Neural cell (in vitro differentiated cells): Measurements from ENCODE around the gene GAREM2. TPM values are rescaled to one million over a fixed set of nuclear protein-coding genes. Genes with fewer than 3 reads are reported as not detected.

ENCODE experiments used
- H2AFZ ChIP-seq: fragments of 200-600, 300-800 bp; sonication (generic), shearing (Covaris generic); 2 replicates; pipeline ENCODE4 v1.6.0; 2014; ENCODE audit warnings: low read depth, mild to moderate bottlenecking, antibody characterized with exemption, low read length, moderate library complexity
- H3F3A ChIP-seq: fragments of 200-600 bp; shearing (Covaris generic); 2 replicates; pipeline ENCODE4 v1.6.1; 2016; ENCODE audit warnings: mild to moderate bottlenecking, moderate library complexity, mixed read lengths, antibody characterized with exemption, low read length; ENCODE audit not compliant: insufficient read depth, poor library complexity, severe bottlenecking
- H3K27ac ChIP-seq: fragments of 200-600, 300-800 bp; sonication (generic), shearing (Covaris generic); 2 replicates; pipeline ENCODE4 v1.5.1; 2014; ENCODE audit warnings: mild to moderate bottlenecking, low read length, moderate library complexity
- H3K27me3 ChIP-seq: fragments of 300-800, 200-600 bp; sonication (generic), shearing (Covaris generic); 2 replicates; pipeline ENCODE4 v1.6.0; 2014; ENCODE audit warnings: mild to moderate bottlenecking, low read depth, low read length, moderate library complexity; ENCODE audit not compliant: insufficient read depth
- H3K36me3 ChIP-seq: fragments of 300-800, 200-600 bp; sonication (generic), shearing (Covaris generic); 2 replicates; pipeline ENCODE4 v1.5.1; 2014; ENCODE audit warnings: mild to moderate bottlenecking, antibody characterized with exemption, low read length, moderate library complexity; ENCODE audit not compliant: insufficient read depth
- H3K4me2 ChIP-seq: fragments of 300-800, 200-600 bp; sonication (generic), shearing (Covaris generic); 2 replicates; pipeline ENCODE4 v1.6.0; 2014; ENCODE audit warnings: mild to moderate bottlenecking, low read length
- H3K4me3 ChIP-seq: fragments of 300-800, 200-600 bp; sonication (generic), shearing (Covaris generic); 2 replicates; pipeline ENCODE4 v1.5.1; 2014; ENCODE audit warnings: mild to moderate bottlenecking, low read length, moderate library complexity
- H3K79me2 ChIP-seq: fragments of 200-600 bp; shearing (Covaris generic); replicated peaks from 2 replicates; pipeline ENCODE4 v1.6.0; 2014; ENCODE audit warnings: mild to moderate bottlenecking, low read length, moderate library complexity; ENCODE audit not compliant: insufficient read depth
- H3K9ac ChIP-seq: fragments of 300-800, 200-600 bp; sonication (generic), shearing (Covaris generic); 2 replicates; pipeline ENCODE4 v1.6.1; 2016; ENCODE audit warnings: mild to moderate bottlenecking, low read length, mixed read lengths
- H3K9me2 ChIP-seq: fragments of 200-600 bp; shearing (Covaris generic); 2 replicates; pipeline ENCODE4 v1.6.1; 2016; ENCODE audit warnings: mild to moderate bottlenecking, low read length, mixed read lengths; ENCODE audit not compliant: insufficient read depth
- H3K9me3 ChIP-seq: fragments of 200-600, 300-800 bp; sonication (generic), shearing (Covaris generic); 2 replicates; pipeline ENCODE4 v1.6.1; 2016; ENCODE audit warnings: mild to moderate bottlenecking, mixed run types, low read length, moderate library complexity, mixed read lengths
- H4K20me1 ChIP-seq: fragments of 200-600 bp; shearing (Covaris generic); 2 replicates; pipeline ENCODE4 v1.6.1; 2016; ENCODE audit warnings: mild to moderate bottlenecking, mixed run types; ENCODE audit not compliant: insufficient read depth
- CTCF ChIP-seq: fragments of 450-650 bp; IDR thresholded peaks from 2 replicates; pipeline ENCODE4 v1.5.1; 2014; ENCODE audit warnings: antibody characterized with exemption, mild to moderate bottlenecking, moderate library complexity; ENCODE audit not compliant: poor library complexity, severe bottlenecking
- EP300 ChIP-seq: fragments of 450-650 bp; conservative IDR thresholded peaks from 2 replicates; pipeline ENCODE4 v1.6.1; 2014; ENCODE audit warnings: antibody characterized with exemption, mild to moderate bottlenecking, moderate library complexity; ENCODE audit not compliant: poor library complexity, severe bottlenecking
- EZH2 ChIP-seq: fragments of 200-600, 300-800 bp; shearing (Covaris generic), sonication (generic); IDR thresholded peaks from 2 replicates; pipeline ENCODE4 v1.6.1; 2014; ENCODE audit warnings: antibody characterized with exemption, low read length, borderline replicate concordance, mild to moderate bottlenecking; ENCODE audit not compliant: insufficient read depth, poor library complexity, severe bottlenecking
- MXI1 ChIP-seq: fragments of 450-650 bp; conservative IDR thresholded peaks from 2 replicates; pipeline ENCODE4 v1.6.1; 2014; ENCODE audit warnings: antibody characterized with exemption, mild to moderate bottlenecking; ENCODE audit not compliant: poor library complexity, severe bottlenecking
- POLR2AphosphoS5 ChIP-seq: IDR thresholded peaks from 2 replicates; pipeline ENCODE4 v1.6.1; 2012
- RAD21 ChIP-seq: fragments of 450-650 bp; conservative IDR thresholded peaks from 2 replicates; pipeline ENCODE4 v1.6.1; 2014; ENCODE audit warnings: antibody characterized with exemption, mild to moderate bottlenecking, moderate library complexity
- REST ChIP-seq: IDR thresholded peaks from 2 replicates; pipeline ENCODE4 v1.6.1; 2012; ENCODE audit warnings: borderline replicate concordance
- SMC3 ChIP-seq: fragments of 450-650 bp; conservative IDR thresholded peaks from 2 replicates; pipeline ENCODE4 v1.6.1; 2014; ENCODE audit warnings: antibody characterized with exemption, mild to moderate bottlenecking, moderate library complexity; ENCODE audit not compliant: poor library complexity
- TAF1 ChIP-seq: IDR thresholded peaks from 2 replicates; pipeline ENCODE4 v1.6.1; 2012; ENCODE audit warnings: low read depth
- polyA plus RNA-seq: library from polyadenylated mRNA; depleted of rRNA; stranded (reverse); fragments of >200 nt; gene quantifications from 2 replicates; pipeline ENCODE4 v1.2.3, GENCODE V29; 2014

Gene GAREM2
- polyA plus RNA-seq, 1 donor from 2014 or later: 3.2 TPM

GRCh38 chr2:26170795-26171194 lies 2.1 kb upstream of the GAREM2 start:
- H3K9ac ChIP-seq: no peak overlapping the region
- H3K9me2 ChIP-seq: no peaks in the 10 kb centered on the region
- H2AFZ ChIP-seq: no peak overlapping the region
- no peaks in the 10 kb centered on the region for H3K36me3 ChIP-seq
- no peak overlapping the region for H3K4me2 ChIP-seq
- H4K20me1 ChIP-seq: no peaks in the 10 kb centered on the region
- peaks cover 10% of the 10 kb centered on the region for H3K27me3 ChIP-seq
- H3K9me3 ChIP-seq: no peaks in the 10 kb centered on the region
- no peaks in the 10 kb centered on the region for H3F3A ChIP-seq
- no peak overlapping the region for H3K4me3 ChIP-seq
- TF ChIP-seq MXI1 (no peak), SMC3 (no peak), CTCF (no peak)
- H3K27ac ChIP-seq: no peak overlapping the region
- peaks cover 14% of the 10 kb centered on the region for H3K79me2 ChIP-seq

- no peaks in the 10 kb centered on the region for H3K9me2 ChIP-seq
- peaks cover 14% of the 10 kb centered on the region for H3K79me2 ChIP-seq
- H3K9ac ChIP-seq: no peak overlapping the region
- H3K9me3 ChIP-seq: no peaks in the 10 kb centered on the region
- no peak overlapping the region for H2AFZ ChIP-seq
- H3K4me3 ChIP-seq: peak overlapping the region; percentile 59
- no peak for TF ChIP-seq EZH2
- no peak for TF ChIP-seq TAF1
- TF ChIP-seq SMC3: no peak
- no peak for TF ChIP-seq RAD21
- TF ChIP-seq MXI1: no peak
- H3K27me3 ChIP-seq: peaks cover 10% of the 10 kb centered on the region
- no peaks in the 10 kb centered on the region for H3F3A ChIP-seq
- no peak overlapping the region for H3K27ac ChIP-seq
- H3K4me2 ChIP-seq: no peak overlapping the region
- H3K36me3 ChIP-seq: no peaks in the 10 kb centered on the region
- no peaks in the 10 kb centered on the region for H4K20me1 ChIP-seq
Observed at GRCh38 chr2:26172189-26172870, 558 bp upstream of the GAREM2 start.

- Histone ChIP-seq H3K27ac (no peak overlapping the region), H3K4me2 (no peak overlapping the region)
- no peak for TF ChIP-seq RAD21
- no peak for TF ChIP-seq TAF1
- no peak for TF ChIP-seq REST
- no peak for TF ChIP-seq POLR2AphosphoS5
- TF ChIP-seq MXI1: no peak
- no peak for TF ChIP-seq SMC3
- TF ChIP-seq CTCF: no peak
- no peak for TF ChIP-seq EZH2
- no peak for TF ChIP-seq EP300
Observed at GRCh38 chr2:26173776-26174482, 1.0 kb downstream of the GAREM2 start.

More at GRCh38 chr2:26173776-26174482, 1.0 kb downstream of the GAREM2 start:
- peak overlapping the region; percentile 27 for H2AFZ ChIP-seq
- no peaks in the 10 kb centered on the region for H3K9me2 ChIP-seq
- H4K20me1 ChIP-seq: no peaks in the 10 kb centered on the region
- H3K27me3 ChIP-seq: peaks cover 10% of the 10 kb centered on the region
- peak overlapping the region; percentile 63 for H3K9ac ChIP-seq
- H3K79me2 ChIP-seq: peaks cover 14% of the 10 kb centered on the region
- no peaks in the 10 kb centered on the region for H3K9me3 ChIP-seq
- no peaks in the 10 kb centered on the region for H3F3A ChIP-seq
- H3K36me3 ChIP-seq: no peaks in the 10 kb centered on the region
- H3K4me3 ChIP-seq: peak overlapping the region; percentile 73
